Loucy (cell line): Measurements from ENCODE around the gene CYFIP1.

Source experiments
- H2AFZ ChIP-seq: fragments of 200-600 bp; sonication (generic); 2 replicates; pipeline ENCODE4 v1.6.0; 2016; ENCODE audit warnings: antibody characterized with exemption, mild to moderate bottlenecking, low read length, moderate library complexity
- H3F3A ChIP-seq: fragments of 200-600 bp; 2 replicates; pipeline ENCODE4 v1.6.0; 2016; ENCODE audit warnings: antibody characterized with exemption, low read depth, mild to moderate bottlenecking
- H3K27me3 ChIP-seq: fragments of 200-600 bp; sonication (generic); 2 replicates; pipeline ENCODE4 v1.6.1; 2014; ENCODE audit warnings: low read length, mild to moderate bottlenecking; ENCODE audit not compliant: insufficient read depth, poor library complexity, severe bottlenecking
- H3K36me3 ChIP-seq: fragments of 200-600 bp; sonication (generic); 2 replicates; pipeline ENCODE4 v1.6.1; 2016; ENCODE audit warnings: low read length; ENCODE audit not compliant: insufficient read depth
- H3K4me1 ChIP-seq: fragments of 200-600 bp; sonication (generic); 2 replicates; pipeline ENCODE4 v1.5.1; 2014; ENCODE audit warnings: low read length, mild to moderate bottlenecking; ENCODE audit not compliant: insufficient read depth, poor library complexity, severe bottlenecking
- H3K4me2 ChIP-seq: fragments of 200-600 bp; sonication (generic); 2 replicates; pipeline ENCODE4 v1.6.0; 2014; ENCODE audit warnings: antibody characterized with exemption, low read length, low read depth, mild to moderate bottlenecking; ENCODE audit not compliant: poor library complexity, severe bottlenecking
- H3K4me3 ChIP-seq: fragments of 200-600 bp; sonication (generic); 2 replicates; pipeline ENCODE4 v1.5.1; 2014; ENCODE audit warnings: low read length, mild to moderate bottlenecking, mixed read lengths; ENCODE audit not compliant: poor library complexity, severe bottlenecking
- H3K79me2 ChIP-seq: fragments of 200-600 bp; sonication (generic); 2 replicates; pipeline ENCODE4 v1.6.1; 2014; ENCODE audit warnings: low read length; ENCODE audit not compliant: insufficient read depth
- H3K9ac ChIP-seq: fragments of 200-600 bp; sonication (generic); 2 replicates; pipeline ENCODE4 v1.6.0; 2014; ENCODE audit warnings: mild to moderate bottlenecking, low read depth, low read length, moderate library complexity; ENCODE audit not compliant: poor library complexity, severe bottlenecking
- H3K9me2 ChIP-seq: fragments of 200-600 bp; sonication (generic); replicated peaks from 2 replicates; pipeline ENCODE4 v1.6.1; 2016; ENCODE audit warnings: low read depth, low read length, mixed read lengths
- H3K9me3 ChIP-seq: fragments of 200-600 bp; sonication (generic); 2 replicates; pipeline ENCODE4 v1.6.1; 2014; ENCODE audit warnings: mild to moderate bottlenecking, antibody characterized with exemption, low read length, low read depth; ENCODE audit not compliant: insufficient read depth
- H4K20me1 ChIP-seq: fragments of 200-600 bp; sonication (generic); 2 replicates; pipeline ENCODE4 v1.6.0; 2014; ENCODE audit warnings: antibody characterized with exemption, low read length, mild to moderate bottlenecking; ENCODE audit not compliant: insufficient read depth, poor library complexity, severe bottlenecking
- CTCF ChIP-seq: fragments of 200-600 bp; sonication (generic); conservative IDR thresholded peaks from 2 replicates; pipeline ENCODE4 v1.5.1; 2014; ENCODE audit warnings: mild to moderate bottlenecking, antibody characterized with exemption, low read length
- EZH2phosphoT487 ChIP-seq: fragments of 200-600 bp; IDR thresholded peaks from 2 replicates; pipeline ENCODE4 v1.6.1; 2018; ENCODE audit warnings: antibody characterized with exemption, mild to moderate bottlenecking, moderate library complexity, borderline replicate concordance

CYFIP1 gene

GRCh38 chr15:22831473-22831872, 148.7 kb downstream of the CYFIP1 start:
- H3K4me2 ChIP-seq, result no peak overlapping the region
- no peak overlapping the region for H2AFZ ChIP-seq
- no peaks in the 10 kb centered on the region for H4K20me1 ChIP-seq
- H3K9me3 ChIP-seq, result no peaks in the 10 kb centered on the region
- no peaks in the 10 kb centered on the region for H3K79me2 ChIP-seq
- TF ChIP-seq CTCF (no peak), EZH2phosphoT487 (no peak)
- no peaks in the 10 kb centered on the region for H3K27me3 ChIP-seq
- no peaks in the 10 kb centered on the region for H3K4me1 ChIP-seq
- H3F3A ChIP-seq, result no peaks in the 10 kb centered on the region
- no peak overlapping the region for H3K4me3 ChIP-seq
- peaks cover 12% of the 10 kb centered on the region; the same call in 1 of the 2 replicates for H3K36me3 ChIP-seq
- H3K9me2 ChIP-seq, result no peaks in the 10 kb centered on the region
- no peak overlapping the region for H3K9ac ChIP-seq

DNA sequence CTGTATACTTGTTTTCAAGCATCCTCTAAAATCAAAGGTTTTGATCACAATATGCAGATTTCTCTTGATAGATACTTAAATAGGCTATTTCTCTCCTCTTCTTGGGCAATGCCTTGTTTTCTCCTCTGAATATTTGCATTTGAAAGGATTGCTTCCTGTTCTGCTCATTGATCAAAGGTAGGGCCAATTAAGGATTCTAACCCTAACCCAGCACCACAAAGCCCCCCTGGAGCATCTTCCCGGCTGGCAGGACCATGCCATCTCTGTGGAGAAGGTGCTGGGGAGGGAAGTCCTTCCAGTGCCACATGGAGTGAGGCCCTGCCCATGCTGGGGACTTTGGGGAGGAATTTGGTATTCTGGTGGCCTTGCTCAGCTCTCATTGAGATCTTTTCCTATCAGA, 153.0 kb downstream of the CYFIP1 start:
- Histone ChIP-seq H3K27me3 (no peaks in the 10 kb centered on the region), H3K9ac (no peak overlapping the region), H3F3A (no peaks in the 10 kb centered on the region), H3K4me2 (no peak overlapping the region), H3K4me3 (no peak overlapping the region), H3K79me2 (no peaks in the 10 kb centered on the region), H3K9me3 (no peaks in the 10 kb centered on the region), H3K9me2 (no peaks in the 10 kb centered on the region), H3K36me3 (peaks cover 37% of the 10 kb centered on the region; the same call in 1 of the 2 replicates), H2AFZ (no peak overlapping the region), H3K4me1 (no peaks in the 10 kb centered on the region), H4K20me1 (no peaks in the 10 kb centered on the region)
- TF ChIP-seq CTCF, result no peak
- no peak for TF ChIP-seq EZH2phosphoT487

GRCh38 chr15:22823495-22824128, 156.6 kb downstream of the CYFIP1 start:
- Histone ChIP-seq H3K36me3 (peaks cover 53% of the 10 kb centered on the region; the same call in 1 of the 2 replicates), H4K20me1 (no peaks in the 10 kb centered on the region), H2AFZ (no peak overlapping the region)

More at GRCh38 chr15:22823495-22824128, 156.6 kb downstream of the CYFIP1 start:
- Histone ChIP-seq H3K9me3 (no peaks in the 10 kb centered on the region), H3K4me3 (no peak overlapping the region), H3K4me1 (no peaks in the 10 kb centered on the region), H3K4me2 (no peak overlapping the region), H3F3A (no peaks in the 10 kb centered on the region), H3K9ac (no peak overlapping the region), H3K27me3 (no peaks in the 10 kb centered on the region), H3K79me2 (no peaks in the 10 kb centered on the region), H3K9me2 (no peaks in the 10 kb centered on the region)
- TF ChIP-seq CTCF, result no peak
- no peak for TF ChIP-seq EZH2phosphoT487
